Activated CD8-positive, alpha-beta memory T cell treated with anti-CD3 and anti-CD28 coated beads for 1 hour (primary cell): ENCODE data around the gene NOL4L.

ENCODE experiments used
- DNase-seq, 2 donors: peaks; one replicate each; pipeline ENCODE4 v3.0.0-alpha.2; 2020; ENCODE audit warnings: low read depth in 1 of 2; ENCODE audit errors: extremely low read depth in 1 of 2

The NOL4L gene, protein sequence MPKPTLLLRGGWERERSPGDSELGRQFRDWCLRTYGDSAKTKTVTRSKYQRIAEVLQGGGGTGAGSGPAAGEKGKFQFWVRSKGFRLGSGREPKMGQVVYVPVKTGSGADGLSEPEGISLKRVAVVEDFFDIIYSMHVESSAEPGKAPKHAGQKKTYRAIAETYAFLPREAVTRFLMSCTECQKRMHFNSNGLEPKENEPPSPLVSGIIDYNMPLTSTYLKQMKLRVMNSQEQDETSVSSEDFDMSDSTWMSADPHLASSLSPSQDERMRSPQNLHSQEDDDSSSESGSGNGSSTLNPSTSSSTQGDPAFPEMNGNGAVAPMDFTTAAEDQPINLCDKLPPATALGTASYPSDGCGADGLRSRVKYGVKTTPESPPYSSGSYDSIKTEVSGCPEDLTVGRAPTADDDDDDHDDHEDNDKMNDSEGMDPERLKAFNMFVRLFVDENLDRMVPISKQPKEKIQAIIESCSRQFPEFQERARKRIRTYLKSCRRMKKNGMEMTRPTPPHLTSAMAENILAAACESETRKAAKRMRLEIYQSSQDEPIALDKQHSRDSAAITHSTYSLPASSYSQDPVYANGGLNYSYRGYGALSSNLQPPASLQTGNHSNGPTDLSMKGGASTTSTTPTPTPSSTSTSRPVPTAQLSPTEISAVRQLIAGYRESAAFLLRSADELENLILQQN

GRCh38 chr20:32585011-32585585, at the start of gene NOL4L:
TSS of gene NOL4L (minus strand) at chr20:32585333. CDS start at chr20:32584890, 443 bp downstream.
- DNase-seq: no peak

- DNase-seq: no peak
Observed at GRCh38 chr20:32634041-32634805, 49.1 kb upstream of the NOL4L start.

DNA sequence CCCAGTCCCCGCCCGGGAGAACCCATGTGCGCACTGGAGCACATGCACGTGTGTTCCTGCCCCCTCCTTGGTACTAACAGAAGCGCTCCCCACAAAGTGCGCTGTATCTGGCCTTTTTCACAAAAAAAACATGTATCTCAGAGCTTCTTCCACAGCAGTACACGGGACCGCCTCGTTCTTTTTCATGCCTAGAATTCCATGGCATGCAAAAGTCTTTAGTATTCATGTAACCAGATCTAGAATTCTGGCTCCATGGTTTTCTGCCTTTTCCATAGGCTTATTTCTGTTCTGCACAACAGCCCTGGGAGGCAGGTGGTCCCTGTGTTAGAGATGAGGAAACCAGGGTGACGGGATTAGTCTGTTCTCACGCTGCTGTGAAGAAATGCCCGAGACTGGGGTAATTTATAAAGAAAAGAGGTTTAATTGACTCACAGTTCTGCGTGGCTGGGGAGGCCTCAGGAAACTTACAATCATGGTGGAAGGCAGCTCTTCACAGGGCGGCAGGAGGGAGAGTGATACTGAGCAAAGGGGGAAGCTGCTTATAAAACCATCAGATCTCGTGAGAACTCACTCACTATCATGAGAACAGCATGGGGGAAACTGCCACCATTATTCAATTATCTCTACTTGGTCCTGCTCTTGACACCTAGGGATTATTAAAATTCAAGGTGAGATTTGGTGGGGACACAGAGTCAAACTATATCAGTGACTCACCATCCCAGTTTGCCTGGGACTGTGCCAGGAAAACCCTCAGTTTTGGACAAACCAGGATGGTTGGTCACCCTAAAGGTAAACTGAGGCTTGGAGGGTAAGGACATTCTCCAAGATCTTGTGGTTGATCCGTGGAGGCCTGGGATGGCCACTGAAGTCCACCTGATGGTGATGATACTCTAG, 47.6 kb upstream of the NOL4L start:
- DNase-seq: no peak

DNA sequence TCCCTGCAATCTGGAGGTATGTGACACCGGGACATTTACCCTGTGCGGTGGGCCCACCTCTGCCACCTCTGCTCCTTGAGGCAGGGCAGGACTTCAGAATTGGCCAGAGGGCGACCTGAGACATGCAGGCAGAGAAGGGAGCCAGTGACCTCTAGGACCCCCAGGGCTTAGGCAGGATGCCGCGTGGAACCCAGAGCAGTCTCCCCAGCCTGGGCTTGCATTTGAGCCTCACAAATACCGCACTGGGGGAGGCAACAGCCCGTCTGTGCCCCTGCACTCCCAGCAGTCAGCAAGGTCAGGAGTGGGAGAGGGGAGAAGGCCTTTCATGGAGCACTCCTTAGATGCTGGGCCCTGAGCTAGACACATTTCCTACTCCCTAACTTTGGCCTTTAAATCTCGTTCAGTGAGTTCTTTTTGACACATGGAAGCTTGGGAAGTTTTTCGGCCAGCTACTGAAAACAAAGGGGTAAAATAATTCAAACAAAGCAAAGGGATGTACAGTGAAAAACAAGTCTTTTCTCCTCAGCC, 46.9 kb upstream of the NOL4L start:
- DNase-seq: no peak

DNA sequence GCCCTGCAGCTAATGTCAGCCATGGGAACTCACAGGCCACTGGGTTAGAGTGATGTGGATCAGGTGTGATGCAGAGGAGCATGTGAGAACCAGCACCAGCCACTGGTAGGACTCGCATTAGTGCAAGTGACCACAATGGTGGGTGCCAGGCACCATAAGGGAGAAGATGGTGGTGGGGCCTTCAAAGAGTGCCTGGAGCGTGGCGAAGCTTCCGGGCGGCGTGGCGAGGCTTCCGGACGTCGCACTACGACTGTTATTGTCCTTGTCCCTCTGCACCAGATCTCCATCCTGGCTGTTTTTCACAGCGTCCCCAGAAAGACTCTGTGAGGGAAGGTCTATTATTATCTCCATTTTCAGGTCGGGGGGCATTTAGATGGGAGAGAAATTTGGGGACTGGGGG, 44.7 kb upstream of the NOL4L start:
- no peak for DNase-seq

DNA sequence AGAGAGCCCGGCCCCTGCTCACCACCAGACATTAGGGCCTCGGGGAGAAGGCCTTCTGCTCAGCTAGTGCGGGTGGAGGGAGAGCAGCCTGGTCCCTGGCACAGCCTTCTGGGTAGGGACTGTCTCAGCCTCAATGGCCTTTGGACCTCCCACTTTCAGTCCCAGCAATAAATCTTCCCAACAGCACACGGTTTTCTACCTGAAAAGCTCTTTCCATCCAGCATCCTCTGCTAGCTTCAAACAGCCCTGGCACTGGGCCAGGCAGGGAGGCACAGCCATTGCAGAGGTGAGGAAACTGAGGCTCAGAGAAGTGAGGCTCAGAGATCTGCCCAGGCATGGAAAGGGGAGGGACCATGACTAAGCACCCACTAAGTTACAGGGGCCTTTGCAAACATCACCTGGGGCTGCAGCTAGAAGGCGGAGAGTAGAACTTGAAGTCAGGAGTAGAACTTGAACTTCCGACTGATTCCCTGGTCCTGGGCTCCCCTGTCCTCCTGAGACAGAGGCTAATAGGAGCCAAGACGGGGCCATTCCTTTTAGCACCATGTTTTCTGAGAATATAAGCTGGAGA, 43.9 kb upstream of the NOL4L start:
- no peak for DNase-seq

DNA sequence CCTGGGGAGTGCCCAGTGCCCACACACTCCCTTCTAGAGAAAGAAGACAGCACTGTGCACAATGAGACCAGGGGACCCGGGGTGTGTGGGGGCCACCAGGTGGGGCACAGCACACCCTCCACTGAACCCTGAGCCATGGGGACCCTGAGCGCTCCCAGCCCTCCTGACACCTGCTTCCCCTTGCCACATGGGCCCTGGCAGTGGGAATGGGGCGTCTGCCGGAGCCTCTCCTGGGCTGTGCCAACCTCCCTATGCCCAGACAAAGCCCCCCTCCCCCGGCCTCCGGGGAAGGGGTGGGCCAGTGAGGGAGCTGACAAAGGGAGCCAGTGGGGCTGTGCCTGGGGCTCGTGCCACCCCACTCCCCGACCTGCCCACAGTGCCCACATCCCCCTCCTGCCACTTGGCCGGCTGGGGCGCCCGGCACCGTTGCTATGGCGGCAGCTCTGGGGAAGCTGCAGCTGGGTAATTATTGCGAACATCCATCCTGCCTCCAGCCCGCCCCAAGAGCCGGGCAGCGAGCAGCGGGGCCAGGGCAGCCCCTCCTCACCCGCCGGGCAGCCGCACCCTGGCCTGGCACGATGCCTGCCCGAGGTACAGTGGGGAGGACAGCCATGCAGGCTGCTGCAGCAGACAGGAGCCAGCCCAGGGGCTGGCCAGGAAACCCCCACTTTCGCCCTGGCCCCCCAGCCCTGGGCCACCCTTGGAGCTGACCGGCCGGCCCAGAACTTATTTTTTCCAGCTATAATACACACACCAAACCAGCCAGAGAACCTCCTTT, 41.9 kb upstream of the NOL4L start:
- DNase-seq: no peak

- no peak for DNase-seq
Observed at GRCh38 chr20:32626407-32626806, 41.3 kb upstream of the NOL4L start.

DNA sequence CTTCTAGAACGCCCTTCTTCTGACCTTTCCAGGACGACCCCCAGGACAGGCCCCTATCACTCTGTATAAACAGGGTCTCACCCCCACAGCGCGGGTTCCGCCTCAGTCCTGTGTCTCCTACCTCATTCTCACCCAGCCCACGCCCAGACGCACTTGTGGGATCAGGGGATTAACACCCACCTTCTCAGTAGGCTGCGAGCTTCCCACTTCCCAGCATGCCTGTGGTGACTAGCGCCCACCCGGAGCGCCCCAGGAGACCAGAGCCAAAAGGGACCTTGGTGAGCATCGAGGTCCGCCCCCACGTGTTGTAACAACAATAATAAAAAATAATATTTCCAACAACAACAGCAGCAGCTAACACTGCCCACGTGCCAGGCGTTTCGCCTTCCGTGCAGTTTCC, 40.9 kb upstream of the NOL4L start:
- no peak for DNase-seq

GRCh38 chr20:32624687-32625345, 39.7 kb upstream of the NOL4L start:
- DNase-seq: no peak

GRCh38 chr20:32623667-32624157, 38.6 kb upstream of the NOL4L start:
- DNase-seq: no peak

DNA sequence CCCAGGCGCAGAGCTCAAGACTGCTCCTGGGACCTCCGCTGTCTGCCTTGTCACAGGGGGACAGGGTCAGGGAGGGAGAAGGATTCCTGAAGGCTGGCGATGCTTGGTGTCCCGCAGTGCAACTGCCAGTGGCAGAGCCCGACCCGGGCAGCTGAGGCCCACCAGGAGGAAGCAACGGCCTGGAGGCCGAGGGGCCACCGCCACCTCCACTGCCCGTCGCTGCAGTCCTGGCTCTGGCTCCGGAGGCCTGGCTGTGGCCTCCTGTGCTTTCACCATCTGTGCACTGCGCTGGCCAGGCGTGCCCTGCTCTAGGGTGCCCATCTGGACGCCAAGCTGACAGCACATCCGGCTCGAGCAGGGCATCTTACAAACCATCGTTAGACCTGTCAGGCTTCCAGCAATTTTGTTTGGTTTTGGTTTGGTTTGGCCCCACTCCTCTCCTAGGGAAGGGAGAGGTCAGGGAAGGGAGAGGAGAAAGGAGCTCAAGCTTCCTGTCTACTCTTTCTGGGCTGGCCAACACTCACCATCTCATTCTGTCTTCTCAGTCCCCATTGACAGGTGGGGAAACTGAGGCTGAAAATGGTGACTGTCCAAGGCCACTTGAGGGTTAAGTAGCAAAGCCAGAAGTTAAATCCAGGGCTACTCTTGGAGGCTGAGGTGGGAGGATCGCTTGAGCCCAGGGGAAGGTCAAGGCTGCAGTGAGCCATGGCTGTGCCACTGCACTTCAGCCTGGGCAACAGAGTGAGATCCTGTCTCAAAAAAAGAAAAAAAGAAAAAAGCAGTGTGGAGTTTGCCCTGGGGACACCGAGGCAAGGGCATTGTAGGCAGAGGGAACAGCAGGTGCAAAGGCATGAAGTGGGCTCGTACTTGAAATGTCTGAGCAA, 37.7 kb upstream of the NOL4L start:
- DNase-seq: no peak

DNA sequence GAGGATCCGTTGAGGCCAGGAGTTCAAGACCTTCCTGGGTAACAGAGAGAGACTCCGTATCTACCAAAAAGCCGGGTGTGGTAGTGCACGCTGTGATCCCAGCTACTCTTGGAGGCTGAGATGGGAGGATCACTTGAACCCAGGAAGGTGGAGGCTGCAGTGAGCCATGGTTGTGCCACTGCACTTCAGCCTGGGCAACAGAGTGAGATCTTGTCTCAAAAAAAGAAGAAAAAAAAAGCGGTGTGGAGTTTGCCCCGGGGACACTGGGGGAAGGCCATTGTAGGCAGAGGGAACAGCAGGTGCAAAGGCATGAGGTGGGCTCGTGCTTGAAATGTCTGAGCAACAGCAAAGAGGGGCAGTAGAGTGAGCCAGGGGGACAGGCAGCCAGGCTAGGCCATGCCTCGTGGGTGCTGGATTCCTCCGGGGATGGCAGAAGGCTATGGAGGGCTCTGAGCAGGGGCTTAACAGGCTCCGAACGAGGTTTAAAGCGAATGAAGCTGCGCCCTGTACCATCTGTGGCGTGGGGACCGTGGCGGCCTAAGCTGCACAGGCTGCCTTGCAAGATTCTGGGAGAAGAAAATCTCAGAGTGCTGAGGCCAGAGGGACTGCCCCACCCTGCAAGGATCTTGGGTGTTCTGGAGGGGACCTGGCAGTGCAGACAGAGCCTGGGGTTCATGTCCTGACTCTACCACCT, 36.9 kb upstream of the NOL4L start:
- no peak for DNase-seq

- no peak for DNase-seq
Observed at GRCh38 chr20:32621071-32621890, 36.1 kb upstream of the NOL4L start.

DNA sequence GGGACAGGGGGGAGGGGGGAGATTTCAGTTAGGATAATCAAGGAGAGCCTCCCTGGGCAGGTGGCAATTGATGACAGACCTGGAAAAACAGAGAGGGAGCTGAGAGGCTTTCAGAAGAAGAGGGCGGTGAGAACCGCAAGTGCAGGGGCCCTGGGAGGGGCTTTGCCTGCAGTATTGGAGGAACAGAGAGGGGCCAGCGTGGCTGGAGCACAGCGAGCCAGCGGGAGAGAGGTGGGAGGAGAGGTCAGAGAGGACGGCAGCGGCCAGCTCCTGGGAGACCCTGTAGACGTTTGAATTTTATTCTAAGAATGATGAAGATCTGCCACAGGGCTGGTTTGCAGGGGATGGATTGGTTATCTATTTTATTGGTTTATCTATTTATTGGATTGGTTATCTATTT, 34.5 kb upstream of the NOL4L start:
- no peak for DNase-seq

DNA sequence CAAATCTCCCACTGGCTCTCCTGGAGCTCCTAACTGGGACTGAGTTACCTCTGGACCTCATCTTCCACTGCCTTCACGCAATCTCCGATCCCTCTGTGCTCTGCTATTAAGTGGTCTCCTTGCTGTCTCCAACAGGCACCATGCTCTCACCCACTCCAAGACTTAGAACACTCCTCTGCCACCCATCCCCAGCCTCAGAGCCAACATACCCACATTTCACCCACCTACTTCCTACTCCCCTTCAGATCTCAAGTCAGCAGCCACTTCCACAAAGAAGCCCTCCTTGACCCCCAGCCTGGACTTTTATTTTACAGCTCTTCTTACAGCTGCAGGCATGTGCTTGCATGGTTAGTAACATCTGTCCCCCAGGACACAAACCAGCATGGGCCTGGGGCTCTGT, 29.6 kb upstream of the NOL4L start:
- no peak for DNase-seq
